ENCODE measurements around the gene ZFAND2A. TPM values are rescaled to one million over a fixed set of nuclear protein-coding genes. Genes with fewer than 3 reads are reported as not detected.

Gene ZFAND2A
- total RNA-seq, 2 experiments from 2014 or later, result 29.4 to 34.6 TPM

DNA sequence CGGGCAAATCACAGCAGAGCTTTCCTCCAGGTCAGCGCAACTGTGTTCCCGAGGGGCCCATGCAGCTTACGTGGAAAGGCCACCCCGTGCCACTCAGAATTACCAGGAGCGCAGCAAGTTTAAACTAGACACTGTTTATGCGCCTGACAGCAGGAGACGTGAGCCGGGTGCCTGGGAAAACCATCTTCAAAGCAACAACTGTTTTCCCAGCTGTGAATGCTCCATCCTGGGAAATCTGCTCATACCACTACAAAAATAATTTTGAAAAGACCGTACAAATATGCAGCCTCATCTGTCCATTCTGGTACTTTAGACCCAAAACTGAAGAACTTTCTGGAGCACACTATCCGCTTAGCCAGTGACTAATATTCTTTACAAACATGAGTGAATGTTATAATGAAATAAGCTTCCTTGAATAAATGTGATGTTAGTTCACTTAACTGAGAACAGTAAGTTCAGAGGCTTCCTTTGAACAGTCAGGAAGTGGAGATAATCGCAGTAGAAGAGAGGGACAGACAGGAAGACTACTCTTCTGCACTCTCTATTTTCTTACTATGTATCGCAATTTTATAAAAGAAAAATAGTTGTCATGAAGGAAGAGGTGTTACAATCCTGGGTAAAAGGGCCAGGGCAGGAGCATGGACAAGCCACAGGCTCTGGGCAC lies 55.3 kb downstream of the ZFAND2A start:
- Mint-ChIP-seq H3K4me1 (peaks cover 28% of the 10 kb centered on the region), H3K27me3 (no peaks in the 10 kb centered on the region), H3K9me3 (no peaks in the 10 kb centered on the region), H3K27ac (no peak overlapping the region), H3K36me3 (ENCODE audit: low read depth) (no peaks in the 10 kb centered on the region), H3K4me3 (no peak overlapping the region)
- ChIA-PET CTCF (interaction anchor here (0.8 to 1.7 kb wide), 2 partner anchors 21 to 34 kb away, joined by 3 to 5 read pairs; no protein-coding TSS in a partner anchor), POLR2A (interaction anchor here (1.7 to 1.8 kb wide), 2 partner anchors 34 to 56 kb away, joined by 4 read pairs; a partner anchor contains a TSS)
- DNase-seq, result no peak

DNA sequence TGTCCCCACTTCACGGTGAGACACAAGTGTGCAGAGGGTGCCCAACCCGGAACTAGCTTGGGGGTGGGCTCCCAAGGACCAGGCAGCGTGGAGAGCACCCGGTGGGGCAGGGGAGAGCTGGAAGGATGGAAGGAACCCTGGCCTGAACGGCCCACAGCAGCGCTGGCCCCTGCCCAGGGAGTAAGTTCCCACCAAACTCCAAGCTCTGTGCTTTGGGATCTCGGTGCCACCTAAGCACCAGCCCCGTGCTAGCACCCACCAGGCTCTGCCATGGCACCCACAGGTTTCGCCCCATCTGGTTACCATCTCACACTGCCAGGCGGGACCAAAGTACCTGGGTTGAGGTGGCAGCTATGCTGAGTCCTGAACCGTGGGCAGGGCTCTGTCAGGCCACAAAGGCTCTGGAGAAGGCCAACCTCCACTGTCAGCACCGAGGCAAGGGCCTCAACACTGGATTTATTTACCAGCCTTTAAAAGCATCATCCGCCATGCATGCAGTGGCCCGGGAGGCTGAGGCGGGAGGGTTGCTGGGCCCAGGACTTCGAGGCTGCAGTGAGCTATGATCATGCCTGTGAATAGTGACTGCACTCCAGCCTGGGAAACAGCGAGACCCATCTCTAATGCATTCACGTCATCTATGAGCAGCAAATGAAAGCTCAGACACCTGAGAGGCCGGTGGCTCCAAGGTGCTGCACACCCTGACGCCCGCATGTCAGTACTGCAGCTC lies 56.0 kb downstream of the ZFAND2A start:
- ChIA-PET POLR2A (interaction anchor here (0.9 to 1.8 kb wide), 4 partner anchors 35 to 111 kb away, joined by 3 to 4 read pairs (median 4); partner anchors contain the start of gene ZFAND2A), CTCF (interaction anchor here (0.8 to 1.7 kb wide), 4 partner anchors 9 to 35 kb away, joined by 3 to 5 read pairs (median 4); no protein-coding TSS in a partner anchor)
- H3K4me3 Mint-ChIP-seq, result peak overlapping the region; percentile 50
- peaks cover 28% of the 10 kb centered on the region for H3K4me1 Mint-ChIP-seq
- no peaks in the 10 kb centered on the region for H3K27me3 Mint-ChIP-seq
- H3K9me3 Mint-ChIP-seq, result no peaks in the 10 kb centered on the region
- DNase-seq, result no peak
- H3K36me3 Mint-ChIP-seq (ENCODE audit: low read depth), result no peaks in the 10 kb centered on the region
- H3K27ac Mint-ChIP-seq, result peak overlapping the region; percentile 77

DNA sequence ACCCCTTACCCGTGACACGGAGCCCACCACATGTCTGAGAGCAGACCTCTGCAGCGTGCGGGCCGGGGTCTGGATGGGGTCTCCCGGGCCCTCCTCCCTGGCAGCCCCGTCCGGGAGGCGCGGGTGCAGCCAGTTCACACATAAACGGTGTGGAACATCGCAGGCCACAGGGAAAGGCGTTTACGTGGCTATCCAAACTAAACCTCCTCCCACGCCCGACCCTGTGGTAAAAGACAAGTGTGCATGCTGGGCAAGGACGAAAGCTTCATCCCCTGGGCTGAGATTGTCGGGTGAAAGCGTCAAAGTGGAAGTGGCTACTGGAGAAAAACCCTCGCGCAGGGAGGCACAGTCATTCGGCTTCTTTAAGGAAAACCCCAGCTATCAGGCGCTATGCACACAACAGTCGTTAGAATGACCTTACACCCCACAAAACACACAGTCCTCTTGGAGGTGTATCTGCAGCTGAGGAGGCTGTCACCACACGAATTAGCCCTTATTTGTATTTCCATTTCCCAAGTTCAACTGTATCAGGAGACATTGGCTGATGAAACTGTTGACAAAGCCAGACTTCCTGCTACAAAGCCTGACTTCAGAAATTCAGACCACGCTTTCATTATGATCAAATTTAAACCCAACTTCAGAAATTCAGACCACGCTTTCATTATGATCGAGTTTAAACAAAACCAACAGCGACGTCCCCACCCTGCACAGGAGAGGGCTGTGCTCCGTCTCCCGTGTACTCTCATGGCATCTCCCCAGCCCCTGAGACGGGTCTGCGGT lies 56.8 kb downstream of the ZFAND2A start:
- peak; percentile 38 for DNase-seq
- Mint-ChIP-seq H3K9me3 (no peaks in the 10 kb centered on the region), H3K27me3 (no peaks in the 10 kb centered on the region), H3K27ac (peak overlapping the region; percentile 77), H3K4me1 (peaks cover 28% of the 10 kb centered on the region), H3K4me3 (peak overlapping the region; percentile 50), H3K36me3 (ENCODE audit: low read depth) (no peaks in the 10 kb centered on the region)
- POLR2A ChIA-PET, result interaction anchor here (0.7 to 1.8 kb wide), 5 partner anchors 35 to 128 kb away, joined by 3 to 5 read pairs (median 4); partner anchors contain the start of genes COX19 and ZFAND2A
- CTCF ChIA-PET, result interaction anchor here (1.0 to 1.7 kb wide), 4 partner anchors 9 to 67 kb away, joined by 3 to 5 read pairs (median 4); no protein-coding TSS in a partner anchor

Other genes starting within 250 kb of the ZFAND2A start
- 10 to 100 TPM; 11.1 to 13.0 TPM for gene ADAP1, start 205.5 kb downstream of the ZFAND2A start, total RNA-seq
- gene COX19, start 184.6 kb downstream of the ZFAND2A start, total RNA-seq, result 10 to 100 TPM; 17.4 to 18.2 TPM
- not detected for gene CYP2W1, start 177.0 kb downstream of the ZFAND2A start, total RNA-seq
- gene GPR146, start 115.7 kb downstream of the ZFAND2A start, total RNA-seq, result 10 to 100 TPM; 10.0 to 10.1 TPM
- under 1 TPM in 1 of 2 experiments, not detected in 1; 0.15 TPM for gene GPER1, start 72.1 kb downstream of the ZFAND2A start, total RNA-seq
- not detected for gene UNCX, start 72.7 kb upstream of the ZFAND2A start, total RNA-seq

Data from activated CD4-positive, alpha-beta memory T cell treated with anti-CD3 and anti-CD28 coated beads, Interleukin-2, amount 10 ng/mL, durations not matched to agents 7 days and 5 days (primary cell).